Endodermal cell (in vitro differentiated cells): ENCODE measurements around the gene USP49. TPM values are rescaled to one million over a fixed set of nuclear protein-coding genes. Genes with fewer than 3 reads are reported as not detected.

Experiments used
- DNase-seq: peaks from one replicate; pipeline ENCODE4 v3.0.0-alpha.2; 2017
- H3K27ac ChIP-seq: 2 replicates; pipeline ENCODE4 v1.5.1; 2013; ENCODE audit warnings: mild to moderate bottlenecking, low read depth, low read length, moderate library complexity
- H3K27me3 ChIP-seq: 2 replicates; pipeline ENCODE4 v1.6.1; 2013; ENCODE audit warnings: mild to moderate bottlenecking, low read length, moderate library complexity; ENCODE audit not compliant: insufficient read depth, control insufficient read depth, poor library complexity, severe bottlenecking
- H3K36me3 ChIP-seq: 2 replicates; pipeline ENCODE4 v1.7.0; 2013; ENCODE audit warnings: mild to moderate bottlenecking, low read length, moderate library complexity; ENCODE audit not compliant: control insufficient read depth, insufficient read depth
- H3K4me1 ChIP-seq: one replicate; pipeline ENCODE4 v1.7.0; 2013; ENCODE audit warnings: low read length; ENCODE audit not compliant: control insufficient read depth, insufficient read depth
- H3K4me3 ChIP-seq: 2 replicates; pipeline ENCODE4 v1.5.1; 2013; ENCODE audit warnings: mild to moderate bottlenecking, low read length, moderate library complexity
- H3K9ac ChIP-seq: 2 replicates; pipeline ENCODE4 v1.6.1; 2013; ENCODE audit warnings: mild to moderate bottlenecking, low read length, moderate library complexity; ENCODE audit not compliant: poor library complexity, severe bottlenecking; ENCODE audit errors: extremely low read depth
- H3K9me3 ChIP-seq: 2 replicates; pipeline ENCODE4 v1.6.1; 2013; ENCODE audit warnings: mild to moderate bottlenecking, low read length, moderate library complexity; ENCODE audit not compliant: control insufficient read depth
- H3K27ac Mint-ChIP-seq: 2 replicates; pipeline ENCODE4 v1.8.0; 2020; ENCODE audit warnings: mixed read lengths
- H3K27me3 Mint-ChIP-seq: 2 replicates; pipeline ENCODE4 v1.8.0; 2021; ENCODE audit warnings: mild to moderate bottlenecking, mixed read lengths; ENCODE audit not compliant: insufficient read depth
- H3K36me3 Mint-ChIP-seq: 2 replicates; pipeline ENCODE4 v1.8.0; 2020; ENCODE audit warnings: low read depth, mixed read lengths
- H3K4me1 Mint-ChIP-seq: 2 replicates; pipeline ENCODE4 v1.8.0; 2020; ENCODE audit warnings: mixed read lengths
- H3K4me3 Mint-ChIP-seq: 2 replicates; pipeline ENCODE4 v1.8.0; 2020; ENCODE audit warnings: mild to moderate bottlenecking, moderate library complexity, mixed read lengths
- H3K9me3 Mint-ChIP-seq: 2 replicates; pipeline ENCODE4 v1.8.0; 2020; ENCODE audit warnings: mild to moderate bottlenecking, mixed read lengths
- CTCF ChIP-seq: fragments of 200-600 bp; sonication (generic); conservative IDR thresholded peaks from 2 replicates; pipeline ENCODE4 v1.5.0; 2021; ENCODE audit warnings: antibody characterized with exemption, mild to moderate bottlenecking
- WGBS, 2 experiments: methylation state at CpG; one replicate each; pipeline versions ENCODE4 v1.1.5 to v1.1.7; 2013; ENCODE audit warnings: missing lambda C conversion rate in 2 of 2, mixed read lengths in 1 of 2; ENCODE audit not compliant: insufficient coverage in 1 of 2, insufficient read length in 1 of 2; 5-methylcytosine and 5-hydroxymethylcytosine counted together
- total RNA-seq, 2 donors: library from RNA; stranded (reverse); fragmentation: NEBNext Ultra II Directional in 1 of 2; extraction: Animal tissue kit (Norgen Biotek cat#: 25700) in 1 of 2; gene quantifications; 2 replicates in 1 of 2; 3 replicates in 1 of 2; pipeline ENCODE4 v1.2.1, GENCODE V29; 2021

The USP49 gene
- total RNA-seq, 2 donors from 2014 or later, result 14.0 to 18.9 TPM

GRCh38 chr6:41821266-41821665, 73.9 kb downstream of the USP49 start:
- Histone ChIP-seq H3K9ac (no peak overlapping the region), H3K4me1 (no peaks in the 10 kb centered on the region), H3K9me3 (no peaks in the 10 kb centered on the region), H3K27me3 (no peaks in the 10 kb centered on the region), H3K27ac (no peak overlapping the region), H3K36me3 (no peaks in the 10 kb centered on the region), H3K4me3 (no peak overlapping the region)
- Mint-ChIP-seq H3K27ac (no peak overlapping the region), H3K9me3 (no peaks in the 10 kb centered on the region), H3K4me1 (peaks cover 5% of the 10 kb centered on the region), H3K4me3 (no peak overlapping the region), H3K36me3 (no peaks in the 10 kb centered on the region), H3K27me3 (no peaks in the 10 kb centered on the region)
- no peak for TF ChIP-seq CTCF
- WGBS, 2 experiments, result 74 to 91% methylated on average over 3 to 4 of the region's 4 CpGs
- DNase-seq, result no peak

GRCh38 chr6:41818271-41819054, 76.7 kb downstream of the USP49 start:
- Histone ChIP-seq H3K4me1 (no peaks in the 10 kb centered on the region), H3K9me3 (no peaks in the 10 kb centered on the region), H3K9ac (no peak overlapping the region), H3K27ac (no peak overlapping the region), H3K36me3 (no peaks in the 10 kb centered on the region), H3K27me3 (no peaks in the 10 kb centered on the region), H3K4me3 (no peak overlapping the region)
- peaks cover 5% of the 10 kb centered on the region for H3K4me1 Mint-ChIP-seq
- TF ChIP-seq CTCF, result no peak
- 92 to 95% methylated on average over 3 to 4 of the region's 4 CpGs for WGBS, 2 experiments
- H3K9me3 Mint-ChIP-seq, result no peaks in the 10 kb centered on the region
- no peak overlapping the region for H3K27ac Mint-ChIP-seq
- no peak for DNase-seq
- H3K36me3 Mint-ChIP-seq, result peaks cover 2% of the 10 kb centered on the region
- no peaks in the 10 kb centered on the region for H3K27me3 Mint-ChIP-seq
- no peak overlapping the region for H3K4me3 Mint-ChIP-seq

GRCh38 chr6:41815587-41815986, 79.6 kb downstream of the USP49 start:
- WGBS, 2 experiments, result 71 to 90% methylated on average over 1 of the region's 1 CpG
- no peak overlapping the region for H3K27ac Mint-ChIP-seq
- no peak overlapping the region for H3K4me3 Mint-ChIP-seq
- no peak overlapping the region for H3K4me3 ChIP-seq
- no peaks in the 10 kb centered on the region for H3K27me3 ChIP-seq
- H3K4me1 Mint-ChIP-seq, result peaks cover 5% of the 10 kb centered on the region
- H3K9me3 ChIP-seq, result no peaks in the 10 kb centered on the region
- H3K27me3 Mint-ChIP-seq, result no peaks in the 10 kb centered on the region
- DNase-seq, result no peak
- no peak for TF ChIP-seq CTCF
- no peaks in the 10 kb centered on the region for H3K9me3 Mint-ChIP-seq
- no peaks in the 10 kb centered on the region for H3K36me3 ChIP-seq
- no peak overlapping the region for H3K9ac ChIP-seq
- no peak overlapping the region for H3K27ac ChIP-seq
- no peaks in the 10 kb centered on the region for H3K4me1 ChIP-seq
- peaks cover 2% of the 10 kb centered on the region for H3K36me3 Mint-ChIP-seq
